ENCODE results near the gene PRKN.

The PRKN gene

GRCh38 chr6:161379834-161380582 lies 1347.6 kb downstream of the PRKN start:
- no peak for DNase-seq

GRCh38 chr6:161378115-161378514 lies 1349.5 kb downstream of the PRKN start:
- DNase-seq, result no peak

DNA sequence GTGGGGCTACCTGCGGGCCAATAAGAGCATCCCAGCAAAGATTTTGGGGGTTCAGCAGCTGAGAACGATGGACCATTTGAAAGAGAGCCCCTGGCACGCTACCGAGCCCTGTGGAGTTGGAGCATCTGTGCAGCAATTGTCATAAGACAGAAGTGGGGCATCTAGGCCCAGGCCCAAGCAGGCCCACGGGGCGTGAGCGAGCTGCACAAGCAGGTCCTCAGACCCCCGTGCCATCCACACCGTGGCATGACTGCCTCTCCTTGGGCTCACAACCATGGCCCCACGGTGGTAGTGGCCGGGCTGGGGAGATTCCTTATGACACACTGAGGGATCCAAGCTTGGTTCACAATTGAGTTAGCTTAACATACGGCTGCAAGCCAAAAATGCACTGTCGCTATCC lies 1350.5 kb downstream of the PRKN start:
- no peak for DNase-seq

GRCh38 chr6:161376367-161376766 lies 1351.2 kb downstream of the PRKN start:
- DNase-seq, result no peak

- DNase-seq, result no peak
These were observed 1352.3 kb downstream of the PRKN start for GRCh38 chr6:161374971-161375873.

GRCh38 chr6:161373905-161374451 lies 1353.6 kb downstream of the PRKN start:
- DNase-seq, result peak; percentile 4

- DNase-seq, result no peak
These were observed 1355.2 kb downstream of the PRKN start for GRCh38 chr6:161372422-161372793.

- peak; percentile 83 for DNase-seq
These were observed 1356.7 kb downstream of the PRKN start for GRCh38 chr6:161370880-161371279.

DNA sequence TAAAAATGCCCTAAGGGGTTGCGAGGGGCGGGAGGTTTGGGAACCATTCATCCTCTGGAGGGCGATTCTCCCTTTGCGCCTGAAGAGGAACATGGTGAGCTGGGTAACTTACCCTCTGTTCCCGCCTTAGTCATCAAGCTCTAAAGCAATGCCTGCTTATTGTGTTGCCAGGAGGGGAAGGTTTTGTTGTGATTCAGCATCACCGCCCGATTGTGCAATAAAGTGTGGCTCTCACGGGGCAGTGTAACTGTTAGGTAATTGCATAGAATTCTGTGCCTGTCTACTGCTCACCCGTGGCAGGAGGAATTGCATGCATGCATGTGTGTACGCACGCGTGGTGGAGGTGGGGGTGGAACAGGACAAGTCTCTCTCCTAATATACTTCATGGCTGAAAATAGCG lies 1358.2 kb downstream of the PRKN start:
- DNase-seq, result no peak

GRCh38 chr6:161368514-161368913 lies 1359.1 kb downstream of the PRKN start:
- no peak for DNase-seq

DNA sequence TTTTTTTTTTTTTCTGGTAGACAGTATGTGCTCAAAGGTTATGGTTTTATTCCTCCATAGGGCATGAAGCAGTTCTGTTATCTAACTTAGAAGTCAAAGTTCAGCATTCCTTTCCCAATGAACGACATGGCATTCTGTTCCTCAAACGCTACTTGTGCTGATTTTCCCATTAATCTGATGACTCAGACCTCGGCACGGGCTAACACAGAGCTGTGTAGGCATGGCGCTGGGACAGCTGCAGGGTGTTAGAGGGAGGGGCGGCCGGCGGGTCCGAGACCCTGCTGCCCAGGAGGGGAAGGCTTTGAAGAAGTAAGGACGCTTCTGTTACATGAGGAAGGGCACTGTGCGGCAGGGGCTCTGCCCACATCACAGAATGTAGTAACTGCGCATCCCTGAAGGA lies 1360.1 kb downstream of the PRKN start:
- no peak for DNase-seq

GRCh38 chr6:161366301-161366923 lies 1361.2 kb downstream of the PRKN start:
- no peak for DNase-seq

DNA sequence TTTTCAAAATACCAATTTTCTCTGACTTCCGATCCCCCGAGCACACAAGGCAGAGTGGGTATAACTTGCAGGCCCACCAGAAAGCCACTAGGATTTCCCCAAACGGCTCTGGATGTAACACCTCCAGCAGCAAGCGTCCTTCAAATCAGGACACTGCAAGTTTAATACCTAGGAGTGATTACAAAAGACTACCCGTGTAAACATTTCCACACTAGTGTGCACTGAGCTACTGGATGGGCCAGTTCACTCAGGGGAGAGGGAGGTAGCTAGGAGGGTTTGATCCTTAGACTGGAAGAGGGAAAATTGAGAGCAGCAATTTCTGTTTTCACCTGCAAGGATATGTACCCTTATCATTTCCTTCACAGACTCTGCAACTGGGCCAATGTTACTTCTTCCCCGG lies 1361.9 kb downstream of the PRKN start:
- DNase-seq, result no peak

- DNase-seq, result no peak
These were observed 1364.3 kb downstream of the PRKN start for GRCh38 chr6:161363286-161363685.

- no peak for DNase-seq
These were observed 1365.3 kb downstream of the PRKN start for GRCh38 chr6:161362266-161362665.

DNA sequence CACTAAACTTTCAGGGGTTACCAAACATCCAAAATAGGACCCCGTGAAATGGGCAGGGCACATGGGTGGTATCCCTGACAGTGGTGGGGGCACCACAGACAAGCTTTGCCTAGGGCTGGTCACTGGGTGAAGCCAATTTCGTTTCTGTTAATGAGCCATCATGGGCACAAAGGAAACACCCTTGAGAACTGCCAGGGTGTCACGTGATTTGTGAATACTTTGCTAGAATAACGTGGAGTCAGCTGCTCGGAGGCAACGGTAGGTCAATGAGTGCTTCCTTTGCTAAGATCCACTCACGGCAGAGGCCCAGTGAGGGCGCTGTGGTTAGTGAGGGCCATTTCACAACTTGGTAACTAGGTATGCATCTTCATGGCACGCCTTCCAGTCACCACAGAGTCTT lies 1366.0 kb downstream of the PRKN start:
- no peak for DNase-seq

DNA sequence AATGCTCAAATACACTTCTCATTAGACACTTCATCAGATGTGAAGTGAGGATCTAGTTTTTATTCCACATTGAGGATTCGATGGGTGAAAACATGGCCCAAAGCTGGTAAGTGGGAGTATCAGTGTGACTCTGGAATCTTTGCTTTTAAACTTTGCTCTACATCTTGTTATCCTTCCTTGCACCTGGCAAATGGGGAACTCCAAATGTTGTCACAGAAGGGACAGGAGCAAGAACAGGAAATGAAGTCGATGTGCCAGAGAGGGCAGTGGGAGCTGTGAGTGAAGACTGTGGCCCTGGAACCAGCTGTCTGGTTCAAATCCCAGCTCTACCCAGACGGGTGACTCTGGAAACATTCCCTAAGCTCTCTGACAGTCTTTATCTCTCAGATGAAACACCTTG lies 1367.0 kb downstream of the PRKN start:
- no peak for DNase-seq

DNA sequence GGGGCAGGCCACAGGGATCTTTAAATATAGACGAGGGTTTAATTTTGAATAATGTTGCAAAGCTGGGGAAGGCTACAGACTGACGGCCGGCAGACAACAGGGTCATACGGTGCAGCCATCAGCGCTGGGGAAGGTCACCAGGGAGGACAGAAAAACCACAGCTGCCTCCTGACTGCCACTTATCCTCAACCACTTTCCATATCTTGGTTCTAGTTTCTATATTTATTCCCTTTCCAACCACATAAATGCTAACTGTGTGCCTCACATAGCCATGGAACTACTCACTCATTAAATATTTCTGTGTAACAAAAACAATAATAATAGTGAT lies 1368.0 kb downstream of the PRKN start:
- DNase-seq, result no peak

DNA sequence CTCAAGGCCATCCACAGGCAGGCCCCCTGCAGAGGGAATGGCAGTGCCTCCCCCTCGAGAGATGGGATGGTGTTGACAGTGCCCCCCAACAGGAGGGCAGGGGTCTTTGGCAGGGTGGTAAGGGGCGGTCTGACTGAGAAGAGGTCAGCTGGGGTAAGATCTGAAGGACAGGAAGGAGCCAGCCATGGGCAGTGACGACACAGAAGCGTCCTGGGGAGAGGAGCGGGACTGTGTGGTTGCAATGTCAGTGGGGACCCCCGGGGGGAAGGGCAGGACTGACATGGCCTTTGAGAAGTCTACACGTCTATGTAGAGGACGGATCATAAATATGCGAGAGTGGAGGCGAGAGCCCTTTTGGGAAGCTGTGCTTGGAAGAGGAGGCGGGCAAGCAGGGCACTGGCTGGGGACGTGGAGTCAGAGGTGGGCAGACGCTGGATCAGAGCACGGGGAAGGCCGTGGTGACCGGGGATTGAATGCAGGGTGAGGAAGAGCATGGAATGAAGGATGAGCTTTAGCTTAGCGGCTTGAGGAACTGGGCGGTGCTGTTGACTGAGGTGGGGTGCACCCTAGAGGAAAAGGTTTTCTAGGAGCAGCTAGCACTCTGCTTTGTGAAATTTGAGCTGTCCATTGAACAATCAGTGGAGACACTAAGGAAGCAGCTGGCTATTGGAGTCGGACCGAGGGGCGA lies 1371.3 kb downstream of the PRKN start:
- DNase-seq, result no peak

DNA sequence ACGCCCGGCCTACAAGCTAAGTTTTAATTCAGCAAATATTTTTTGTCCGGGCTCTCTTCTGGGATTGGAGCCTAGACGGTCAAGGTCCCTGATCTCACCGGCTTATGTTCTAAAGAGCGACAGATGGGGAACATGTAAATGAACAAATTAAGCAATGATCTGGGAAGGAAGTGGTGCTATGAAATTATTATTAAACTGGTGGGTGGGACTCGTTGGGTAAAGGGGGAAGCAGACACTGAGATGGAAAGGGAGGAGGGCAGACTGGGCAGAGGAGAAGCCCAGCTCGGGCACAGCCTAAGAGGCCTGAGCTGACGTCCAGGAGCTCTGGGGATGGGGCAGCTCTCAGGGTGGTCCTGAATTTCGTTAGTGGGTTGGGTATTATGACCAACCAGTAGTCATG lies 1371.9 kb downstream of the PRKN start:
- DNase-seq, result no peak

DNA sequence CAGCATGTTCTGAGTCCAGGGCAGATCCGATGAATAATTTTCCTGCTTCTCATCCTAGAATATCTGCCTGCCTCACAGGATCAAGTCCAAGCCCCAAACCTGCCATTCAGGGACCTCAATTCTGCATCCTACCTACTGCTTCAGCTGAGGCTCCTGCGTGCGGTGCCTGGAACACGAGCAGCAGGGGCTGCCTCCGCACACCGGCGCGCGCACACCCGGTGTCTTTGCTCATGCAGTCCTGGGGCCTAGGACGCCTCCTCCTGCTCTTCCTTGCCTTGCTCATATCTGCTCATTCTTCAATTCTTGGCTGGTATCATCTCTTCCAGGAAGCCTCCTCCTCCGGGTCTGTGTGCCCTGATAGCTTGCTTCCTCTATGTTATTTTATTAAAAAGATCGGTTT lies 1372.6 kb downstream of the PRKN start:
- no peak for DNase-seq

DNA sequence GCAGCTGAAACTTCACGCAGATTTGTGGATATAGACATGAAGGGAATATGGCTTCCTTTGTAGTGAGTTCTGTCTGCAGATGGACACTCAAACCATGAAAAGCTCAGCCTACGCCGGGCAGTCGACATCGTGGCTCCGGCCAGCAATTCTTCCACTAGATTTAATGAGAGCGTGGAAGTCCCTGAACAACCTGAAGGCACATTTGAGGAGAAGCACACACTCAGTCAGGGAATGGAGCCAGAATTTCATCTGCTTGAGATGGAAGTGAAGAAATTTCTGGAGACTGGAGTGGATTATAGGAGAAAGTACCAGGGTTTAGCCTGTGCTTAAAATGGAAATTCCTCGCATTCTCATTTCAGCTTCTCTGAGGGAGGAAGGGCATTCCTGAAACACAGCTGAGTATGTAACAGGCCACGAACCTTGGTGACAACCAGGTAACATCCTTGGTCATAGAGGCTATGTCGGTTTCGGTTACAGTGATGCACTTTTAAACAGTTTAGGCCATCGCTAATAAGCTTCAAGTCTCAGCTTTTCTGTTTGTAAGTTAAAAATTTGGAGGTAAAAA lies 1373.2 kb downstream of the PRKN start:
- DNase-seq, result no peak

- DNase-seq, result no peak
These were observed 1374.4 kb downstream of the PRKN start for GRCh38 chr6:161353208-161353613.

All from NCI-H774 (cell line).